Ovary (tissue), 3 donors: Measurements from ENCODE around the gene MEPE.

Experiments used
- POLR2A ChIP-seq: fragments of 450-650 bp; IDR thresholded peaks from one replicate; pipeline ENCODE4 v1.6.1; 2017; ENCODE audit warnings: antibody characterized with exemption, mild to moderate bottlenecking, moderate library complexity
- TF ChIP-seq, protein P1 (sequence below), 3 donors: fragments of 450-650 bp in 2 of 3; fragments of 200-600 bp in 1 of 3; IDR thresholded peaks; one replicate each; pipeline versions ENCODE4 v1.5.1 to v1.8.0; 2016 to 2022; ENCODE audit warnings: antibody characterized with exemption in 3 of 3, mild to moderate bottlenecking in 1 of 3
- donor health status: DM: no; HTN: no; CAD: no.

DNA sequence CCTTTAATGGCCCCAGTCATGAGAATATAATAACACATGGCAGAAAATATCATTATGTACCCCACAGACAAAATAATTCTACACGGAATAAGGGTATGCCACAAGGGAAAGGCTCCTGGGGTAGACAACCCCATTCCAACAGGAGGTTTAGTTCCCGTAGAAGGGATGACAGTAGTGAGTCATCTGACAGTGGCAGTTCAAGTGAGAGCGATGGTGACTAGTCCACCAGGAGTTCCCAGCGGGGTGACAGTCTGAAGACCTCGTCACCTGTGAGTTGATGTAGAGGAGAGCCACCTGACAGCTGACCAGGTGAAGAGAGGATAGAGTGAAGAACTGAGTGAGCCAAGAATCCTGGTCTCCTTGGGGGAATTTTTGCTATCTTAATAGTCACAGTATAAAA, 13.5 kb downstream of the MEPE start:
- TF ChIP-seq, protein P1, sequence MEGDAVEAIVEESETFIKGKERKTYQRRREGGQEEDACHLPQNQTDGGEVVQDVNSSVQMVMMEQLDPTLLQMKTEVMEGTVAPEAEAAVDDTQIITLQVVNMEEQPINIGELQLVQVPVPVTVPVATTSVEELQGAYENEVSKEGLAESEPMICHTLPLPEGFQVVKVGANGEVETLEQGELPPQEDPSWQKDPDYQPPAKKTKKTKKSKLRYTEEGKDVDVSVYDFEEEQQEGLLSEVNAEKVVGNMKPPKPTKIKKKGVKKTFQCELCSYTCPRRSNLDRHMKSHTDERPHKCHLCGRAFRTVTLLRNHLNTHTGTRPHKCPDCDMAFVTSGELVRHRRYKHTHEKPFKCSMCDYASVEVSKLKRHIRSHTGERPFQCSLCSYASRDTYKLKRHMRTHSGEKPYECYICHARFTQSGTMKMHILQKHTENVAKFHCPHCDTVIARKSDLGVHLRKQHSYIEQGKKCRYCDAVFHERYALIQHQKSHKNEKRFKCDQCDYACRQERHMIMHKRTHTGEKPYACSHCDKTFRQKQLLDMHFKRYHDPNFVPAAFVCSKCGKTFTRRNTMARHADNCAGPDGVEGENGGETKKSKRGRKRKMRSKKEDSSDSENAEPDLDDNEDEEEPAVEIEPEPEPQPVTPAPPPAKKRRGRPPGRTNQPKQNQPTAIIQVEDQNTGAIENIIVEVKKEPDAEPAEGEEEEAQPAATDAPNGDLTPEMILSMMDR (IDR thresholded peaks at IDR 0.05): no peak
- no peak for TF ChIP-seq POLR2A
